MM.1S (cell line): Measurements from ENCODE around the gene CDKN2A.

ENCODE experiments used
- DNase-seq: peaks from one replicate; pipeline ENCODE4 v3.0.0-alpha.2; 2015
- H2AFZ ChIP-seq: fragments of 300-600 bp; sonication (generic); 2 replicates; pipeline ENCODE4 v1.6.0; 2016; ENCODE audit warnings: antibody characterized with exemption, low read length
- H3F3A ChIP-seq: fragments of 300-600 bp; sonication (generic); 2 replicates; pipeline ENCODE4 v1.6.1; 2016; ENCODE audit warnings: mild to moderate bottlenecking, antibody characterized with exemption, low read length, moderate library complexity, mixed read lengths; ENCODE audit not compliant: insufficient read depth
- H3K27ac ChIP-seq: fragments of 300-600 bp; sonication (generic); 2 replicates; pipeline ENCODE4 v1.5.1; 2016; ENCODE audit warnings: mild to moderate bottlenecking, low read length
- H3K27me3 ChIP-seq: fragments of 300-600 bp; sonication (generic); replicated peaks from 2 replicates; pipeline ENCODE4 v1.6.0; 2016; ENCODE audit warnings: low read length; ENCODE audit not compliant: insufficient read depth
- H3K36me3 ChIP-seq: fragments of 300-600 bp; sonication (generic); replicated peaks from 2 replicates; pipeline ENCODE4 v1.6.1; 2016; ENCODE audit warnings: mild to moderate bottlenecking, low read length, mixed read lengths; ENCODE audit not compliant: insufficient read depth
- H3K4me1 ChIP-seq: fragments of 300-600 bp; sonication (generic); 2 replicates; pipeline ENCODE4 v1.6.1; 2016; ENCODE audit warnings: low read length, mixed read lengths
- H3K4me2 ChIP-seq: fragments of 300-600 bp; sonication (generic); 2 replicates; pipeline ENCODE4 v1.6.0; 2016; ENCODE audit warnings: low read depth, low read length
- H3K4me3 ChIP-seq: fragments of 300-600 bp; sonication (generic); 2 replicates; pipeline ENCODE4 v1.5.1; 2016; ENCODE audit warnings: low read length, mixed read lengths
- H3K79me2 ChIP-seq: fragments of 300-600 bp; sonication (generic); 2 replicates; pipeline ENCODE4 v1.6.1; 2016; ENCODE audit warnings: mixed run types, low read length, mixed read lengths
- H3K9ac ChIP-seq: fragments of 300-600 bp; sonication (generic); 2 replicates; pipeline ENCODE4 v1.6.1; 2016; ENCODE audit warnings: low read length, mixed read lengths
- H3K9me2 ChIP-seq: fragments of 300-600 bp; sonication (generic); replicated peaks from 2 replicates; pipeline ENCODE4 v1.6.1; 2016; ENCODE audit warnings: mild to moderate bottlenecking, low read length, mixed read lengths; ENCODE audit not compliant: insufficient read depth
- H3K9me3 ChIP-seq: fragments of 300-600 bp; sonication (generic); replicated peaks from 2 replicates; pipeline ENCODE4 v1.6.1; 2016; ENCODE audit warnings: mild to moderate bottlenecking, low read length, mixed read lengths; ENCODE audit not compliant: insufficient read depth
- H4K20me1 ChIP-seq: fragments of 300-600 bp; sonication (generic); 2 replicates; pipeline ENCODE4 v1.6.1; 2016; ENCODE audit warnings: mild to moderate bottlenecking, low read length, moderate library complexity, mixed read lengths; ENCODE audit not compliant: insufficient read depth
- EZH2 ChIP-seq: fragments of 300-600 bp; sonication (generic); optimal IDR thresholded peaks from 2 replicates; pipeline ENCODE3; 2017; ENCODE audit warnings: low read depth, mild to moderate bottlenecking, antibody characterized with exemption, low read length, mixed read lengths
- EZH2phosphoT487 ChIP-seq: fragments of 300-600 bp; sonication (generic); IDR thresholded peaks from 2 replicates; pipeline ENCODE4 v1.6.1; 2018; ENCODE audit warnings: antibody characterized with exemption, low read length
- TF ChIP-seq, protein P1 (sequence below): fragments of 300-600 bp; sonication (generic); IDR thresholded peaks from 2 replicates; pipeline ENCODE4 v1.5.1; 2016; ENCODE audit warnings: antibody characterized with exemption, low read length, mixed read lengths

The CDKN2A gene

DNA sequence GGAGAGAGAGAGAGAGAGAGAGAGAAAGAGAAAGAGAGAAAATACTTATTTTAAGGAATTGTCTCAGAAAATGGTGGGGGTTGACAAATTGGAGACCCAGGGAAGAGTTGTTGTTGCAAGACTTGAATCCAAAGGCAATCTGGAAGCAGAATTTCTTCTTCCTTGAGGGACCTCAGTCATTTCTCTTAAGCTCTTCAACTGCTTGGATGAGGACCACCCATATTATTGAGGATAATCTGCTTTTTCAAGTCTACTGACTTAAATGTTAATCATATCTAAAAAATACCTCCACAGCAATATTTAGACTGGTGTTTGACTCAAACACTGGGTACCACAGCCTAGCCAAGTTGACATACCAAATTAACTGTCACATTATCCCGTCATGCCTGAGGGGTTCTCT is 3.3 kb upstream of the CDKN2A start:
- no peak overlapping the region for H3K27ac ChIP-seq
- no peak overlapping the region for H3K9ac ChIP-seq
- H3K4me2 ChIP-seq, result no peak overlapping the region
- DNase-seq, result no peak
- H3K79me2 ChIP-seq, result no peaks in the 10 kb centered on the region
- H3K4me1 ChIP-seq, result no peaks in the 10 kb centered on the region
- no peaks in the 10 kb centered on the region for H3K9me2 ChIP-seq
- H3F3A ChIP-seq, result no peaks in the 10 kb centered on the region
- no peak overlapping the region for H2AFZ ChIP-seq
- no peaks in the 10 kb centered on the region for H3K9me3 ChIP-seq
- H3K27me3 ChIP-seq, result no peaks in the 10 kb centered on the region
- TF ChIP-seq EZH2 (no peak), EZH2phosphoT487 (no peak)
- TF ChIP-seq, protein P1, sequence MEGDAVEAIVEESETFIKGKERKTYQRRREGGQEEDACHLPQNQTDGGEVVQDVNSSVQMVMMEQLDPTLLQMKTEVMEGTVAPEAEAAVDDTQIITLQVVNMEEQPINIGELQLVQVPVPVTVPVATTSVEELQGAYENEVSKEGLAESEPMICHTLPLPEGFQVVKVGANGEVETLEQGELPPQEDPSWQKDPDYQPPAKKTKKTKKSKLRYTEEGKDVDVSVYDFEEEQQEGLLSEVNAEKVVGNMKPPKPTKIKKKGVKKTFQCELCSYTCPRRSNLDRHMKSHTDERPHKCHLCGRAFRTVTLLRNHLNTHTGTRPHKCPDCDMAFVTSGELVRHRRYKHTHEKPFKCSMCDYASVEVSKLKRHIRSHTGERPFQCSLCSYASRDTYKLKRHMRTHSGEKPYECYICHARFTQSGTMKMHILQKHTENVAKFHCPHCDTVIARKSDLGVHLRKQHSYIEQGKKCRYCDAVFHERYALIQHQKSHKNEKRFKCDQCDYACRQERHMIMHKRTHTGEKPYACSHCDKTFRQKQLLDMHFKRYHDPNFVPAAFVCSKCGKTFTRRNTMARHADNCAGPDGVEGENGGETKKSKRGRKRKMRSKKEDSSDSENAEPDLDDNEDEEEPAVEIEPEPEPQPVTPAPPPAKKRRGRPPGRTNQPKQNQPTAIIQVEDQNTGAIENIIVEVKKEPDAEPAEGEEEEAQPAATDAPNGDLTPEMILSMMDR, result no peak
- no peaks in the 10 kb centered on the region for H4K20me1 ChIP-seq
- no peaks in the 10 kb centered on the region for H3K36me3 ChIP-seq
- no peak overlapping the region for H3K4me3 ChIP-seq

DNA sequence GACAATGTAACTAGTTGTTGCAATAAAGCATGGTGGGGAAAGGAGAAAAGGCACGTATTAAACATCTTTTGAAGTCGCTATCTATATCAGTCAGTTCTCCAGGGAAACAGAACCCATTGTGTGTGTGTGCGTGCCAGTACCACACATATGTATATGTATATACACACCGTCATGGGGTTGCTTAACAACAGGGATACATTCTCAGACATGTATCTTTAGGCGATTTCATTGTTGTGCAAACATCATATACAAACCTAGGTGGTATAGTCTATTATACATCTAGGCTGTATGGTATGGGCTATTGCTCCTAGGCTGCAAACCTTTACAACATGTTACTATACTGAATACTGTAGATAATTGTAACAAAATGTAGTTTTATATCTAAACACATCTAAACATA is 2.7 kb upstream of the CDKN2A start:
- Histone ChIP-seq H3F3A (no peaks in the 10 kb centered on the region), H3K9me3 (no peaks in the 10 kb centered on the region), H3K4me3 (no peak overlapping the region), H3K4me2 (no peak overlapping the region), H3K4me1 (no peaks in the 10 kb centered on the region), H3K79me2 (no peaks in the 10 kb centered on the region), H3K9me2 (no peaks in the 10 kb centered on the region), H2AFZ (no peak overlapping the region), H3K27ac (no peak overlapping the region), H3K36me3 (no peaks in the 10 kb centered on the region), H3K27me3 (no peaks in the 10 kb centered on the region), H3K9ac (no peak overlapping the region), H4K20me1 (no peaks in the 10 kb centered on the region)
- DNase-seq, result no peak
- TF ChIP-seq EZH2phosphoT487, result no peak
- TF ChIP-seq, protein P1, result no peak
- TF ChIP-seq EZH2, result no peak

DNA sequence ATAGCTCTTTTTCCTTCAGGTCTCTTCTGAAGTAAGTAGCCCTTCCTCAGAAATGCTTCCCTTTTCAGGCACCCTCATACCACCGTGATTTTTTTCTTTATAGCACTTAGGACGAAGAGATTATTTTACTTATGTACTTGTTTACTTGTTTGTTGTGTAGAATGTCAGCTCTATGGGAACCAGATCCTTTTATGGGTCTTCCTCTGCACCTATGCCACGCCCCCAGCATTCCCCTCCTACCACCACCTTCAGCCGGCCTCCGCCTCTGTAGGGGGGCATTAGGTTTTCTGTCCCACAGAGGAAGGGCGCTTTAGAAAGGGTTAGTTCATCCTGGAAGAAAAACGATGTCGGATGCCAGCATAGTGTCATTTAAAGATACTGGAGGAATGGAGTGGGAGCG is 2.2 kb upstream of the CDKN2A start:
- no peak overlapping the region for H3K9ac ChIP-seq

More for the DNA sequence above, 2.2 kb upstream of the CDKN2A start:
- H4K20me1 ChIP-seq, result no peaks in the 10 kb centered on the region
- H3K79me2 ChIP-seq, result no peaks in the 10 kb centered on the region
- no peaks in the 10 kb centered on the region for H3K36me3 ChIP-seq
- H3K27ac ChIP-seq, result no peak overlapping the region
- no peak overlapping the region for H2AFZ ChIP-seq
- no peaks in the 10 kb centered on the region for H3K9me3 ChIP-seq
- H3K4me2 ChIP-seq, result no peak overlapping the region
- no peak overlapping the region for H3K4me3 ChIP-seq
- TF ChIP-seq EZH2, result no peak
- TF ChIP-seq, protein P1, result no peak
- no peak for TF ChIP-seq EZH2phosphoT487
- no peaks in the 10 kb centered on the region for H3F3A ChIP-seq
- no peaks in the 10 kb centered on the region for H3K9me2 ChIP-seq
- H3K4me1 ChIP-seq, result no peaks in the 10 kb centered on the region
- H3K27me3 ChIP-seq, result no peaks in the 10 kb centered on the region
- DNase-seq, result no peak
